NOMO-1 treated with dmso at 0.1 percent for 144 hours (cell line): ENCODE measurements around the gene ZMYND10.
A peak's percentile ranks its signal among the peaks of the same experiment; 100 is the strongest.

Experiments used
- DNase-seq: peaks from one replicate; lab custom pipeline; 2025; ENCODE audit not compliant: unreplicated experiment; lab: John Stamatoyannopoulos, UW

The ZMYND10 gene

GRCh38 chr3:50345586-50346234 lies at the start of gene ZMYND10:
TSS of gene ZMYND10 (minus strand) at chr3:50345732. CDS start at chr3:50345579, 153 bp downstream.
- DNase-seq: peak; percentile 64

DNA sequence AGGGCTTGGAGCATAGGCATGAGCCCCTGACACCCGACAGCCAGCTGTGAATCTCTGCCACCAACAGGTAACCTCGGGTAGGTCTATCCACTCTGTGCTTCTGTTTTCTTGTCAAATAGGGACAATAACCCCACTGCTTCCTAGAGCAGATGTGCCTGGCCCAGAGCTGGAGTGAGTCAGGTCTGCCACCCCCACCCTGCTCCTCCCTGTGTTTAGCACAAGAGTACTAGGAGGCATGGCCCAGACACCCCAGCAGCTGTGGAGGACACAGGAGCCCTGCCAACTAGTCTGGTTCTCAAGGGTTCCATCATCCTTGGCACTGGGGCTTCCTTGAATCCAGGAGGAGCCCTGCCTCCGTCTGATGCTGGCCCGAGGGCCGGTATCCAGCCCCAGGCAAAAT lies 47.5 kb upstream of the ZMYND10 start:
- no peak for DNase-seq

- DNase-seq: no peak
These were observed 46.7 kb upstream of the ZMYND10 start for GRCh38 chr3:50392101-50392715.

GRCh38 chr3:50390508-50391224 lies 45.1 kb upstream of the ZMYND10 start:
- no peak for DNase-seq

DNA sequence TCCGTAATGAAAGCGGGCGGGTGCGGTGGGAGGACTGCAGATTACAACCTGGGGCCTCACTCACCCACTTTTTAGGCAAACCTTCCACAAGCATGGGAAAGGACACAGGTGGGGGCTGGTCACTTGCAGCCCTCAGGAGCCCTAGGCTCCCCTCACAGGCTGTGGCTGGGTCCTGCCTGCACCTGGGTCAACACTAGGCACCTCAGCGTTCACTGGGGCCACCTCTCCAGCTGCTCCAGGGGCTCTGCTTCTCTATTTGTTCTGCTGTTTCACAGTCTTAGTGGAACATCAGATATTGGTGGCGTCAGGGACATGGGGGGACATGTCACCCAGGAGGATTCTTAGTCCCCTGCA lies 43.9 kb upstream of the ZMYND10 start:
- DNase-seq: no peak

- no peak for DNase-seq
These were observed 43.3 kb upstream of the ZMYND10 start for GRCh38 chr3:50388720-50389413.

GRCh38 chr3:50388016-50388719 lies 42.6 kb upstream of the ZMYND10 start:
- no peak for DNase-seq

GRCh38 chr3:50385754-50386153 lies 40.2 kb upstream of the ZMYND10 start:
- DNase-seq: no peak

- DNase-seq: no peak
These were observed 38.2 kb upstream of the ZMYND10 start for GRCh38 chr3:50383750-50384149.

DNA sequence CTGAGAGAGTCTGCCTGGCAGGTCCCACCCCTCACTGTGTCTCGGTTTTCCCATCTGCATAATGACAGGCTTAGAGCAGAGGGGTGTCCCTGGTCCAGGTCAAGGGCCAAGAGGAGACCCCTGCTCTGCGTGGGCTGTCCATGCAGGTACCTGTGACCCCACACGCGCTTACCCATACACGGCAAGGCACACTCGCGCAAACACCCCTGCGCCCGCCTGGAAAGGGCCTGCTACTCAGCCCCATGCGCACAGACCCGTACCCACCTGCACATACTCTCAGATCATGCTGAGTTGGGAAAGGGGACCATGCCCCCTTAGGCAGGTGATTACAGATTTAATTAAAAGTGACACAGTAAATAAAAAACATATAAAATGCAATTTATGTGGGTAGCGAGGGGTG lies 37.2 kb upstream of the ZMYND10 start:
- no peak for DNase-seq

DNA sequence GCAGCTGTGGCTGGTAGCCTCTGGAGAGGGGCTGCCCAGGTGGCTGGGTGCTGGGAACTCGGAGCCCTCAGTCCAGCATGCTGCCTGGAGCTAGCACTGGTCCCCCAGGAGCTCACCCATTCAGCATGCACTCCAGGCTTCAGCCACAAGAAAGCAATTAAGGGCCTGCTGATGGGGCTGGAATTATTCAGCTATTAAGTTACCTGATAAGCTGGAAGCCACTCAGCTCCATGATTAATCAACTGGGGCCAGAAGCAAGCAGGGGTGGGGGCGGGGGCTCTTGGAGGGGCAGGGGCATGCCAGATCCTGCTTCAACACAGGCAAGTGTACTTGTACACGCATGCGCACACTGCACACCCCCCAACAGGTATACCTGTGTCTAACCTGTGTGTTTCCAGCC lies 35.9 kb upstream of the ZMYND10 start:
- DNase-seq: no peak

DNA sequence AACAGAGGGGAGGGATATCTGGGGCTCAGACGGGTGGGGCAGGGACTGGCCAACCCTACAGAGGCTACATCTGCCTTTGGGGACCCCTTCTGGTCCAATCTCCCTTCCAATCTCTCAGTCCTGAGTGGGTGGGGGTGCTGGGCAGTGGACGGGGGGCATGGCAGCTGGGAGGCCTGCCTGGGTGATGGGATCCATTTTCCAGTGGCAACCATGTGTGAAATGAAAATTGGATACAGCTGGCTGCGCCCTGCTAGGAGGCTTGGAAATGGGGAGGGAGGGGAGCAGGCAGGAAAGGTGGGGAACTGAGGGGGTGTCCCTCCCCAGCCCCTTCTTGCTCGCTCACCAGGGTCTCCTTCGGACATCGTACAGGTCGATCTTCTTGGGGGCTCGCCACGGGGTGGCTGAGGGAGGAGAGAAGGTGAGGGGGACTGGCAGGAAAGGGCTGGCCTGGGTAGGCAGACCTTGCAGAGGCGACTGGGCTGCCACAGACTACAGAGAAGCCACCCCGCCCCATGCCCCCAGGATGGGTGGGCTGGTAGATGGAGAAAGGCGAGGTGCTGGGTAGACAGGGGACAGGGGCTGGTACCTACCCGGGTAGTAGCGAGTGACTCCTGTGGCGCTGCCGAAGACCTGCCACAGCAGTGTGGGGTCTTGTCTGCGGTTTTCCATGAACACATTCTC lies 35.0 kb upstream of the ZMYND10 start:
- DNase-seq: no peak

DNA sequence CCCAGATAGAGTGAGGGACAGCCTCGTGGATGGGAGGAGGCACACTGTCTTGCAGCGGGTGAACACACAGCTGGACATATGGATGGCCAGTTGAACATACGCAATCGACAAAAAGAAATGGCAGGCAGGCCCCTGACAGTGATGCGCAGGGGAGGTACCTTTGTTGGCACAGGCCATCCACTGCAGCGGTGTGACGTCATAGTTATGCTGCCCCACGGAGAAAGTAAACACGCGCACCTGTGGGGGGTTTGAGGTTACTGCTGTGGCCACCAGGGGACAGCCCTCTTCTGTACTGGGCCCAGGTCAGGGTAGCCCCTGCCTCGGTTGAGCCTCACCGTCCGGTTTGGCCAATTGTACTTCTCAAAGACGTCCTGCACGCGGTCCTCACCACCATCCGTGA lies 33.2 kb upstream of the ZMYND10 start:
- DNase-seq: no peak

DNA sequence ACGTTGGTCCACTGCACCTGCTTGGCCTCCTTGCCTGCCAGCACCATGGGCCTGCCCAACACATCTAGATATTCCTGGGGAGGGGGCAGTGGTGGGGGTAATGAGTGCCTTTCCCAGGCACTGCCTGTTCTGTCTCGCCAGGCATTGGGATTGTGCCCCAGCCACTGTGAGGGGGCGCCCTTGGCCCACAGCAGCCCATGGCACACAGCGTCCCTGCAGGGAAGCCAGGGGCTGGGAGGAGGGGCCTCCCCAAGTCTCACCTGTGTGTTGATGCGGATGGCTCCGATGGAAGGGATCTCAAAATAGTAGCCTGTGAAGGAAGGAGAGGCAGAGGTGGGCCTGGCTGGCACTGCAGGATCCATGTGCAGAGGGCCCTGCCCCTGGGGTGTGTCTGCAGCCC lies 32.5 kb upstream of the ZMYND10 start:
- DNase-seq: no peak

DNA sequence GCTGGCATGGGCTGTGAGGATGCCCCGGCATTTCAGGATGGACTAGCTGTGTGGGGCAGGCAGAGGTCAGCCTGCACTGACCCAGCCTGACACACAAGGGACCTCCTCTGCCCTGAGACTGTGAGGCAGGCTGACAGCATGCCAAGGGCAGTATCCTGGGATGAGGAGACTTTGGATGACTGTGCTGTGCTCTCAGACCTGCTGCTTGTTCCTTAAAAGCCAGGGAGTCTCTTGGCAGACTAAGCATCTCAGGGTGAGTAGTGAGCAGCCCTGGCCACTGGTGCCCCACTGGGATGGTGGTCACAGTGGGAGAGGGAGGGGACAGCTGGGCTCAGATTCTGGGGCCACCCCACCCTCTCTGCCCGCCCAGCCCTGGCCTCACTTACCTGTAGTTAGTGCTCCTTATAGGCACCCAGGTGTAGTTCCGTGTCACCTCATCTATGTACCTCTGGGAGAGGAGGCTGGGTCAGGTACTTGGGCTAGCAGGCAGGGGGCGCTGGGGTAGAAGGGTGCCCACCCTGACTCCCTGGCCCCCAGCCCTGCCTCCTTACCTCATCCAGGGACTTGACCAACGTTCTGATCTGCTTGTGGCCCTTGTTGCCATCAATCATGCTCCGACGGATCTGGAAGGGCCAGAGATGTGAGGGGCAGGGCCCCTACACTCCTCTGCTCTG lies 29.9 kb upstream of the ZMYND10 start:
- DNase-seq: no peak

GRCh38 chr3:50374363-50375257 lies 29.1 kb upstream of the ZMYND10 start:
- DNase-seq: no peak

- DNase-seq: no peak
These were observed 27.9 kb upstream of the ZMYND10 start for GRCh38 chr3:50373146-50374051.

DNA sequence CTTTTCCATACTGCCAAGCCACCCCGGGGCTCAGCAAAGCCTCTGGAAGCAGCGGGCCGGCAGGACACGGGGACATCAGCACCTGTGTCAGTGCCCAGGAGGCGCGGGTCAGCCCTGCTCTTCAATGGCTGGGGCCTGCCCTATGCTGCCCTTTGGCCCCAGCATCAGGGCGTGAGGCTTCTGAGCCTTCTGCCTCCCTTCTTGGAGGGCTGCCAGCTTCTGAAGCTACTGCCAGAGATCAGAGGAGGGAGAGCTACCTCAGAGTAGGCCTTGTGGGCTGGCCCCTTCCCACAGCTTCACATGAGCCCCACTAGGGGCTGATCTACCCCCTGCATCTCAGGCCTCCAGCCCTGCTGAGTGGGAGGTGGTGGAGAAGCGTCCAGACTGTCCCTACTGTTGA lies 26.8 kb upstream of the ZMYND10 start:
- no peak for DNase-seq
